ENCODE results near the gene ITGA6.
"Not testable (repeated sequence)": the region's sequence is repeated elsewhere in the genome, so short reads cannot be mapped to it uniquely, and the experiment has no call there.

Gene ITGA6

DNA sequence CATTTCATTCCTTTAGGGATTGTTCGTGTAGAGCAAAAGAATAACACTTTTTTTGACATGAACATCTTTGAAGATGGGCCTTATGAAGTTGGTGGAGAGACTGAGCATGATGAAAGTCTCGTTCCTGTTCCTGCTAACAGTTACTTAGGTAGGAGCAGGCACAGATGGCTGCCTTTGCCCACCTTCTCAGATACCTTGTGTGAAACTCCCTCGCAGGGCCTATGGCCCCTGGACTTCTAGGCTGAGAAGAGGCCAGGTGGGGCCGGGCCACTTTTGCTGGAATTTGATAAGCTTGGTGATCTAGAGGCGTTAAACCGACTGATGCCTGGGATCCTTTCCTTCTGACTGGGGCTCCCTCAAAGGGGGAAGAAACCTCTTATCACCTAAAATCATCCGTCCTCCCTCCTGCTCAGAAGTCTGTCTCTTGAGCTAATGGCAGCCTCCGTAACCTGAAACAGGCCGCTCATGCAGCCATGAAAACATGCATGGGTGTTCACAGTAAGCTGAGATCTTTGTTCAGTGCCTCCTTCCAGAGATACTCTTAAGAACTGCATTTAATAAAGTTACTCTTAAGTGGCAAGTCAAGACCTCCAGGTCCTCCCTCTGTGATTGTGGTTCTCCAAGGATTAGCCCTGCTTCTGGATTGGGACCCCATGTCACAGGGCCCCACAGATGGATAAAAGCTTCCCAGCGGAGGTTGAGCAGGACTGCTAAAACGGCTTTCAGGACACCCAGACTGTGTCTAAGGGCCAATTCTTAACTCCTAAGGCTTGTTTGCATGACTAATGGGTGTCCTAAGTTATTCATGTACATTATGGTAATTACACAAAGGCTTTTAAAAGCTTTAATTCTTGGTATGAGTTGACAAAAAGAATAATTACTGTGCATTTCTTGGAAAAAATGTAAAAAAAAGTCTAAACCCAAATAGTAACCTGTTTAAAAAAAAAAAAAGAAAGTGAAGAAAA, 43.9 kb downstream of the ITGA6 start:
- DNase-seq = no peak

DNA sequence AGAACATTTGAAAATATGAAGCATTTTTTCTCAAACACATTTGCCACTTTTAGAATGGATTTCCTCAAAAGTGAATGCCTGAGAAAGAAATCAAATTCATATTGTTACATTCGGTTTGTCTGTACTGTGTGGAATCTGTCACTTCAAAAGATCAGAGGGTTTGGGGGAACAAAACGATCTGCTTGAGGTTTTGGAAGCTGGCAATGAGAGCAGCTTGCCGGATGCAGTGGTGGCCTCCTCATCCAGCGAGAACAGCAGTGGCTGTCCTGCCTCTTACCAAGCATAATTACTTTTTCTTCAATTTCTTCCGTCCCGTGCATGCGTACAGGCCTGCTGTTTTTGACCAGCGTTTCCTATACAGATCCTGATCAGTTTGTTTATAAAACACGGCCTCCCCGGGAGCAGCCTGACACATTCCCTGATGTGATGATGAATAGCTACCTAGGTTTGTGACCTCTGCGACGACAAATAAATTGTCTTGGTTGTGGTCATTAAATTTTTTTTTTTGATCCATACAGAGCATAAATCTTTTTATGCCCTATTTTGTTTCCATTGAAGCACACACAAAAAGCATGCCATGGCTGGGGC, 45.2 kb downstream of the ITGA6 start:
- no peak for DNase-seq

DNA sequence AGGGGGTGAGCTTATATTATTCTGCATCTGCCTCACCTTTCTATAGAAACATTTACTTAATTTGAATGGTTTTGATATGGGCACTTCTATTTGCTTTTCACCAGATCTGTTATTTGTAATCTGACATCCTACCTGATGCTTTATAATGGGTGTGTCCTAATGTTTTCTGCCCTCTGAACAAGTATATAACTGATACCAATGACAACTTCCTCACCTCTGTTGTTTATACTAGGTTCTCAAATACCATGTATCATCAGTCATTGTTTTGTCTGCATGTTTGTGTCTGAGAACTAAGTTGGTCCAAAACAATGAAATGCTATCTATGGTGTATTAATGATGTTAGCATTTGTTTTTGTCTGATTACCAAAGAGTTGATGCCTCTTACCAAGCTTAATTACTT, 45.8 kb downstream of the ITGA6 start:
- no peak for DNase-seq

DNA sequence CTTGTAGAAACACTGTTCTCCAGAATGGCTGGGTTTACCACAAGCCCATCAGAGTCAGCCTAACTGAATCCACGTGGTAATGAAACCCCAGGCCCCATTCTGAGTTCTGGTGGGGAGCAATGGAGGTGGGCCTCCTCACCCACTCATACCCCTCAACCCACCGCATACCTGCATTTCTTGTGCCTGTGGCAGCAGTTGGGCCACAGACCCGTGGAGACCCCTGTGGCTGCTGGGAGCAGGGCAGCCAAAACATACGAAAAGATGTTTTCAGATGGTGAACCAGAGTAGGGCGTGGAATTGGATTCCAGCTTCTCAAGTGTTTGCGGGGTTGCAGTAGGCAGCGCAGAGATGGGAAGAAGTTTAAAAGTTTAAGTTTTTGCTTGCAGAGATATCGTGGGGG, 51.0 kb downstream of the ITGA6 start:
- no peak for DNase-seq

DNA sequence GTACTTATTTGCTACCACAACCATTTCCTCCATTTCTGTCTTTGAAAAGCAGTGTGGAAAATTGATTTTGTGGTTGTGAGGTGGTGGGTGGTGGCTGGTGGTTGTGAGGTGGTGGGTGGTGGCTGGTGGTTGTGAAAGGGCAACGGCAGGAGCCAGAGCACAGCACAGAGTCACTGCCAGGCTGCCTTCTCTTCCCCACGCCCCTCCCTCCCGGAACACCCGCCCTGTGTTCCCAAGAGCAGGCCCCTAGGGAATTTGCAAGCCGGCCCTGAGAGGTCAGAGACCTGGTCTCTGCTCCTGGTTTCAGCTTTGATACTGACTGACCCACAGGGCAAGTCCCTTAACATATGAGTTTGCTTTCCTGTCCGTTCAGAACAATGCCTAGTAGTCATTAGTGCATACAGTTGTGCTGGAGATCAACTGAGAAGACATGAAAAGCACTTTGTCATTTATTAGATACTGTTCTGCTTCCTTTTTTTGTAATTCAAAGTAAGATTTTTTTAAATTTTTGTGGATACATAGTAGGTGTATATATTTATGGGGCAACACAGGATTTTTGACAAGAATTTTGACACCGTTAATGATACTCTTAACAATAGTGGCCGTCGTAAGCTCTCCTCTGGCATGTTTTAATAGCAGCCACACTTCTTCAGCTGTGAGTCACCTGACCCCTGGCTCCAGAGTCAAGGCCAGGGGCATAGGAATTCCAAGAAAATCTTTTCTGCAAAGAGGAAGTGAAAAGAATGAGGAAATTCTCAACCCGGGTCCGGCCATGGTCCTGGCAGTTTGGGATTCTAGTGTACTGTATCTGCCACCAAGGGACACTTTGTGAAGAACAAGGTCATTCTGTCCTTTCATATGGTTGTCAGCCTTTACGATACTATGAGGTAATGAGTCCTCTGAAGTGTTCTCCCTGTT, 53.2 kb downstream of the ITGA6 start:
- no peak for DNase-seq

DNA sequence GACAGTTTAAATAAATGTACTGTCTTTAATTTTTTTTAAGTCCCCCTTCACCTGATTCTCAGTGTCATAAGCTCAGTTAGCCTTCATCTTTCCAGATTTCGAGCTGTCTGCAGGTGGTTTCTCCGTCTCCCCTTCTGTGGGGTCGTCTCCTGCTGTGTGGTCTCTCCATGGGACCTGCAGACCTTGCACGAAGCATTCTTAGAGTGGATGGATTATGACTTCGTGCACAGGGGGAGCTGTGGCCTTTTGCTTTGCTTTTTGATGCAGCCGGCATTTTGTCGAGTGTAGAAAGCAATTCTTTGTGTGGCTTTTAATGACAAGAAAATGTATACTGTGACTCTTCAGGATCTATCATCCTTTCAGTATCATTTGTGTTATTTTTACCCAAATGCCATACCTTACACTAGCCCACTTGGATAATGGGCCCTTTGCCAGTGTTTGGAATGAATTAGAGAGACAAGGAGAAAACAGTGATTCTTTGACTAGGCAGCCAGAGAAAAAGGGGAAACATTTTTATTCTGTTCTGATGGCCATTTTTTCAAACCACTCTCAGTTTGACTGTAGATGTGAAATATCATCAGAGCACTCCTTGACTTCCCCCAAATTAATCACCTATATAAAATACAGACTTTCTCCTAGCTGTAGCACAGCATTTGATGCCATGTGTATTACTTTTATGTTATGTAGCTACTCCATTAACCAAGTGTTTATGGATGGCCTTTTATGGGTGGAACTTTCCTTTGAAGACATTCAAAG, 54.3 kb downstream of the ITGA6 start:
- DNase-seq = no peak

DNA sequence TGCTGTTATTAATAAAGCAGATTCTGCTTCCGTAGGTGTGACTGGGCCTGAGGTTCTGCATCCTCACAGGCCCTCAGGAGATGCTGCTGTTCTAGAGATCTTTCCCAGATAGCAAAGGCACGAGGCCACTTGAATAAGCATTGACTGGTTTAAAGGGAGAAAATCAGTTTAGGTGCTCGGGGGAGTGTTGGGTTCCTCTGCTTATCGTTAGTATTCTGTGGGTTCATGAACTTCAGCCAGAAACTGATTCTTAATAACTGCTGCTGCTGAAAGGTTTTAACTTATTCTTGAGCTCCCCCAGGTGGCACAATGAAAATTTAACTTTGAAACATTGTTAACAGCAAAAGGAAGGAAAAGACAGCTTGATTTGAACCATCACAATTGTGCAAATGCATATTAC, 56.9 kb downstream of the ITGA6 start:
- DNase-seq = no peak

DNA sequence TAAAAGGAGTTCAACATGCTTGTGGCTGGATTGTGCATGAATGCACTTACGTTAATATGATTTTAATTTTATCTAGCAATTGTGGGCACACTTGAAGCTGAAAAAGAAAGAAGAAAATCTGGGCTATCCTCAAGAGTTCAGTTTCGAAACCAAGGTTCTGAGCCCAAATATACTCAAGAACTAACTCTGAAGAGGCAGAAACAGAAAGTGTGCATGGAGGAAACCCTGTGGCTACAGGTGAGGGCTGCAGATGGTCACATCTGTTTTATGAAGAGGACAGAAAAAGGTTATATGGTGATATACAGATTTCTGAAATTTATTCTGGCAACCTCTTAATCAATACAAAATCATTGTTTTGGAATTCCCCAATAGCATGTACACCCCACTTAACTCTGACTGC, 57.3 kb downstream of the ITGA6 start:
- no peak for DNase-seq

DNA sequence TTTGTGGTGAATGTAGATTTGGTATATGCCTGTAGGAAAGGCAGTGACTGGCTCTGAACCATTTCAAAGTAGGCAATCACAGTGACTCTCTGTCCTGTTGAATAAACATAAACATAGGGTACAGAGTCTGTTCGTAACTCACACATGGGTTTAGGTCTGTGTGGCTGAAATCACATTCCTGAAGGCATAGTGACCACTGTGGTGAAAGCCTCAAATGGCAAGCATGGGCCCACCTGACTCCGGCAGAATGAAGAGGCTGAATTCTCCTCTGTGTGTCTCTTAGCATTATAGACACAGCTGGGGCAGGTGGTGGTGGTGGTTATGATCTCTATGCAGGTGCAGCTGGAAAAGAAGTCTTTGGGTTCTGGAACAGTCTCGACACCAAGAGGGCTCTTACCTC, 61.2 kb downstream of the ITGA6 start:
- DNase-seq = no peak

DNA sequence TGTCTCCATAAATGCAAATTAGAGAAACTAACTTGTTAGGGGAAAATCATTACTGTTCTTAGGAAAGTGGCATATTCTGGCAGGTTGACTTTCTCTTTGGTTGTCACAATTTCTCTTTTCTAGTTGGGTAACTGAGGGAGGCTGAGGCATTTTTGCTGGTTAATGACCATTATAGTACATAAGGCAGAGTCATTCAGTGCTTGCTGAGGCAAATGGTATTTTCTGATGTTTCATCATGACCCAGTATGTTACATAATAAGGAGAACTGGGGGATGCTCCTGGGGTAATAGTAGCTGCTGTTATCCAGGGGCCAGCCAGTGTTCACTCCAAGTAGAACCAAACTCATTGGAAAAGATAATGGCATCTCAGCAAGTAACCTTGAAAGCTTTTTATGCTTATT, 62.3 kb downstream of the ITGA6 start:
- no peak for DNase-seq

DNA sequence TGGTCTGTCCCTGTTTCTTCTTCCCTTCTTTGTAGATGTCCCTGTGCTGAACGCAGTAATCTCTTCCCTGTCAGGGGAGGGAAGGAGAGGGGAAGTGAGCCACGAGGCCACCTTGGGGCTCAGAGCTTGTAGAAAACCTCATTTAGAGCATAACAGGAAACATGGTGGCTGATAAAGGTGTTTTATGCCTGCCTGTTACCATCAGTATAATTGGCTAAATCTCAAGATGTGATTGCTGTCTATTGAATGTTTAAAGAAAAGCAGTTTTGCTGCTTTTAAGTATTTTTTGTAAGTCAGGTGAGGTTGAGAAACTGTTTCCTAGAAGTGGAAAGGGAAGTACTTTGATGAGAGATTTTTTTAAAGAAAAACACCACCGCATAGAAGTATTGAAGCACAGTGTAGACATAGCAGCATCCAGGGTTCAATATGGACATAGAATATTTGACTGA, 68.8 kb downstream of the ITGA6 start:
- DNase-seq = no peak

DNA sequence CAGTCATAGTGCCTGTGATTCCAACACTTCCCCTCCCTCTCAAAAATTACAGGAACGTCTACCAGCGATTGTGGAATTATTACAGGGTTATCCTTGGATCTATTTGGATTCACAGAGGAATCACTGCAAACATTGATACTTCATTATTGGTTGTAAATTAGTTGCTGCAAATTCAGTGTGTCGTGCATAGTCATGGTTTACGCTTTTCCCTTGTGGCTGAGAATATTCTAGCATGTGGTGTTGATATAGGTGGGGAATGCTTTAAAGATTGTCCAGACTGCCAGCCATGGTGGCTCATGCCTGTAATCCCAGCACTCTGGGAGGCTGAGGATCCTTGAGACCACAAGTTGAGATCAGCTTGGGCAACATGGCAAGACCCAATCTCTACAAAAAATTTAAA, 79.8 kb downstream of the ITGA6 start:
- DNase-seq = no peak

DNA sequence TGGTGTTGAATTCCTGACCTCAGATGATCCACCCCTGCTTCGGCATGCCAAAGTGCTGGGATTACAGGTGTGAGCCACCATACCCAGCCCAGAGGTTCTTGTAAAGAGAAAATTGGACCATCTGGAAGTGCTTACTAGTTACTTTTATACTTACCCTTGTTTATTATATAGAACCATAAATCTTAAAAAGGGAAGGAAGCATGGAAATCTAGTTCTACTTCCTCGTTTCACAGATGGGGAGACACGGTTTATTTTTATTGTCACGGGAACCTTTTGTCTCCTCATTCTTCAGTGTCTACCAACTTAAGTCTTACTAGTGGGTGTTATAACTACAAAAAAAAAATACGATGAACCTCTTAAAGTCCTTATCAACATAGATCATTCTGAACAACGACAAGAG, 82.7 kb downstream of the ITGA6 start:
- DNase-seq = no peak

DNA sequence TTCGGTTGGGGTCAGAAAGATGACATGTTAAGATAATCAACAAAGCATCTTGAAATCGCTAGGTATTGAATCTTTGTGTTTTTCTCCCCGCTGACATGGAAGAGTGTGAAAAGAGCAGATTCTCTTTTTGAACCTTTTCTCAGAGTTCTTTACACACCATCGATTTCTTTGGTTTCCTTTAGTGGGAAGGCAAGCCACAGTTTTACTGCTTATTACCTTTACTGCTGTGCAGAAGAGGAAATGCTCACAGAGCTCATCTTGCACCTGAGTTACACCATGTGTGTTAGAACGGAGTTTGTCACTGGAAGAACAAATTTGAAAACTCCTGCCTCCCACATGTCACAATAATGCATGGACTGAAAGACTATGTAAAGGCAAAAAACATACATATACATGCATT, 83.2 kb downstream of the ITGA6 start:
- no peak for DNase-seq

DNA sequence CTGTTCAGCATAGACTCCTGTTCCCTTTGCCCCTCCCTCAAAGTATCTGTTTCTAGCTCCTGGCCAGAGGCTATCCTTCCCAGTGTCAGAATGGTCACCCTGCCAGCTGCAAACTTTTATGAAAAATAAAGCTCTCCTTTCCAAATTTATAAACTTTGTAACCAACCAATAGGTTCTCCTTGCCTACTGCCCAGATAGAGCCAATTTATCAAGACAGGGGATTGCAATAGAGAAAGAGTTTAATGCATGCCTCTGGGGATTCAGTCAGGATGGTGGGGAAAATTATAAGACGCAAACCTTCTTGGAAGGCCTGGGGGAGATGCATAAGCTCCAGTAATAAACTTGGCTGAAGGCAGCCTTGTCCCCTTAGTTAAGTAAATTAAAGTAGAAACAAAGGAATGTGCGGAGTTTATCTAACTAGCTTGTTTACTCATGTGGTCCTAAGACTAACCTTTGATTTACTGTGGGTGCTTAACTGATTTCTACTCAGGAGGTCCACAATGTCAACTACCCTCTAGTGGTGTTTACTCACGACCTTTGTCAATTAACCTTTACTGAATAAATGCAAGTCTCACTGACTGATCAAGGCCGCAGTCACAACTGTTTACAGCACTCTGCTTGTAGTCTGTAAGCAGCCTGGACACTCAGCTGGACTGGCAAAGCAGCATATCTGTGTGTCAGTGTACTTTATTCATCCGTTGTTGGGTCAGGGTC, 85.6 kb downstream of the ITGA6 start:
- no peak for DNase-seq

DNA sequence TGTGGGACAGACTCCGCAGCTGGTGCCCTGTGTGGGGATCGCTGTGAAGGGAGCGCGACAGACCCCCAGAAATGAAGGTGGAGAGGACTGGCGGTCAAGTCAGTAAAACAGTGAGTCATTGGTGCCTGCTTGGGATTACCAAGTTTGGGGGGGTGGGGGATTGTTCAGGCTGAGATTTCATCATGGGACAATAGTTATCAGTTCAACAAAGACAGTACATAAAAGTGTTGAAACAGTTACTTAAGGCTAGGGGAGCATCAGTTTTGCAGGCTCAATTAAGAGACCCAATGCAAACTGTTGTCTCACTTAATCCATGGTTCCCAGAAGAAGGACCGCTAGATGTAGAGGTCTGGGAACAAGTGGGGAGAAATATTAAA, 86.1 kb downstream of the ITGA6 start:
- DNase-seq = no peak

DNA sequence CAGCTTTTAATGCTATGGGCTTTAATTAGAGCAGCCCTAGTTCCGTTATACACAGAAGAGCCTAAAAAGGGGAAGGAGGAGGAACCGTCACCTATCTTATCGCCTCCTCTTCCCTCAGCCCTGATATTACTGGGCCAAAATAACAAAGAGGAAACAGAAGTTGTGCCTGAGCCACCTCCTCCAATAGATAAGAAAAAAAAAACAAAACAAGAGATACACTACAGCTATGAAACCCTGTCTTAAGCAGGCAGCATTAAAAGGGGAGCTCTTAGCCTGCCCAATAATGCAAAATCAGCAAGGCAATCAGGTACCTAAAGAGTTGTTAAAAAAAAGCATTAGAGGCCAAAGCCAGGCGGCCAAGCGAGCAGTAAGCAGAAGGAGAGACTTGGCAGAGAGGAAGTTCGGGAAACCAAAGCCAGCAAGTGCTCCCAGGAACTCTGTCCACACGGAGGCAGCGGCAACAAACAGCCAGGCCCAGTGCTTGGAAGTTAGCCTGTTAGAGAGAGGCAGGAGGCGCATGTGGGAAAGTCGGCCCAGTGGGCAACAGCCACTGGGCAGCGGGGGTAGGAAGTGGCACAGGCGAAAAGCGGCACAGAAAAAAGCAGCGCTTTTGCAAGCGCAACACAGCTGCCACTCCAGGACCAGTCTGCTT, 86.7 kb downstream of the ITGA6 start:
- no peak for DNase-seq

DNA sequence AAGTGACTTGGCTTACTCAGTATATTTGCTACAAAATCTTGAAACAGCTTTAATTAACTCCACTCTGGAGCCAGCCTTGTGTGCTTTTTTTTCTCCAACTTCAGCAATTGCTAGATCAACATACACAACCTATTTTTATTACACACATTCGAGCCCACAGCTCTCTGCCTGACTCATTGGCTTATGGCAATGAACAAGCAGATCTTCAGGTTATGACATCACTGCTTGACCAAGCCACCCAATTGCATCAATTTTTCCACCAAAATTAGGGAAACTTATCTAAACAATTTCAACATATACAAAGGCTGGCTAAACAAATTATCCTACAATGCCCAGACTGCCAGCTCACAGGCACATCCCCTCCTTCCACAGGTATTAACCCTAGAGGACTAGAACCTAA, 88.9 kb downstream of the ITGA6 start:
- no peak for DNase-seq

DNA sequence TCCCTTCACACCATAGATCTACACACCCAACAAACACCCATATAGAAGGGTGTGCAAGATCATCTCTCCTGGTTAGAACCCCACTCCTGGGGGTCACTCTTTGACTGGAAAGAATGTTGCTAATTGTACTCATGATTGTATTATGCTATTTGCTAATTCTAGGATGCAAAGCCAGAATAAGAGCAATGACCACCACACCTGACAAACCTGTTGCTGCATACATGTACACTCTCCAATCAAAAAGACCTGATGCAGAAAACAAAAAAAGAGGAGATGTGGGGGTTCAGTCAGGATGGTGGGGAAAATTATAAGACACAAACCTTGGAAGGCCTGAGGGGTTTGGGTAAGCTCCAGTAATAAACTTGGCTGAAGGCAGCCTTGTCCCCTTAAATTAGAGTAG, 91.6 kb downstream of the ITGA6 start:
- DNase-seq = no peak

DNA sequence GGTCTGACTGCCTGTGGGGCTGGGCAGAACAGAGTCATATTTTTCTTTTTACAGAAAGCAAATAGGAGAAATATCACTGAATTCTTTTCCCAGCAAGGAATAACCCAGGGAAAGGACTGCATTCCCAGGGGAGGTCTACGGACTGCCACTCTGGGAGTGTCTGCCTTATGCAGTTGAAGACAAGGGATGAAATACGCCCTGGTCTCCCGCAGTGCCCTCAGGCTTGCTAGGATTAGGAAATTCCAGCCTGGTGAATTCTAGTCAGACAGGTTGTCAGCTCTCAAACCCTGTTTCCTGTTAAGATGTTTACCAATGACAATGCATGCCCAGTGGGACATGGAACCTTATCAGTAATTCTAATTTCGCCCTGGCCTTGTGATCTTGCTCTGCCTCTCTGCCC, 98.2 kb downstream of the ITGA6 start:
- no peak for DNase-seq

DNA sequence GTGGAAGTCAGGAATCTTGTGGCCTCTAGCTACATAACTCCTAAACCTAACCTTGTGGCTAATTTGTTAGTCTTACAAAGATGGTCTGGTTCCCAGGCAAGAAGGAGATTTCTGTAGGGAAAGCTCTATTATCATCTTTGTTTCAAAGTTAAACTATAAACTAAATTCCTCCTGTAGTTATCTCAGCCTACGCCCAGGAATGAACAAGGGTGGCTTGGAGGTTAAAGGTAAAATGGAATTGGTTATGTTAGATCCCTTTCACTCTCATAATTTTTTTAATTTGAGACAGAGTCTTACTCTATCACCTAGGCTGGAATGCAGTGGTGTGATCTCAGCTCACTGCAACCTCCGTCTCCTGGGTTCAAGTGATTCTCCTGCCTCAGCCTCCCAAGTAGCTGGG, 103.9 kb downstream of the ITGA6 start:
- no peak for DNase-seq

DNA sequence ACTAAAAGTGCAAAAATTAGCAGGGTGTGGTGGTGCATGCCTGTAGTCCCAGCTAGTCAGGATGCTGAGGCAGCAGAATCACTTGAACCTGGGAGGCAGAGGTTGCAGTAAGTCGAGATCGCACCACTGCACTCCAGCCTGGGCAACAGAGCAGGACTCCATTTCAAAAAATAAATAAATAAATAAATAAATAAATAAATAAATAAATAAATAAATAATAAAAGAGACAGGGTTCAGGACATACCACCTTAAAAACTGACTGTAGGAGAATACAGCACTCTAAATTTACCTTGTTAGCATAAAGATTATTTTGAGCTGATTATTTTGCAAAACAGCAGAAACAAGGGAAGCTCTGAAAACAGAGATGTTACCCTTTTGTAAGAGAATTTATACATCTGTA, 105.1 kb downstream of the ITGA6 start:
- DNase-seq = not testable (repeated sequence)

All from activated T-cell treated with anti-CD3 and anti-CD28 coated beads for 4 hours (primary cell).